K562 (cell line): ENCODE measurements around the gene TIMP1. TPM values are rescaled to one million over a fixed set of nuclear protein-coding genes. Genes with fewer than 3 reads are reported as not detected.

ENCODE experiments used
- GATA2 ChIP-seq: sonication (generic); formaldehyde crosslinking; IDR thresholded peaks from 2 replicates; pipeline ENCODE4 v1.4.0; 2020; ENCODE audit warnings: mild to moderate bottlenecking, missing genetic modification reagents
- HEY1 ChIP-seq: fragments of 250-450 bp; sonication (Bioruptor Pico); IDR thresholded peaks from 2 replicates; pipeline ENCODE4 v1.5.0; 2020; ENCODE audit warnings: mild to moderate bottlenecking, moderate library complexity, borderline replicate concordance
- ILK ChIP-seq: fragments of 450-650 bp; IDR thresholded peaks from 2 replicates; pipeline ENCODE4 v1.6.1; 2016; ENCODE audit warnings: missing genetic modification characterization, low read depth, mild to moderate bottlenecking, missing compliant biosample characterization, moderate library complexity, borderline replicate concordance
- JUNB ChIP-seq: fragments of 450-650 bp; formaldehyde crosslinking; conservative IDR thresholded peaks from 2 replicates; pipeline ENCODE4 v1.4.0; 2020; ENCODE audit warnings: mild to moderate bottlenecking
- NFATC3 ChIP-seq: fragments of 450-650 bp; IDR thresholded peaks from 2 replicates; pipeline ENCODE4 v1.6.1; 2017; ENCODE audit warnings: mild to moderate bottlenecking
- PML ChIP-seq: IDR thresholded peaks from 2 replicates; pipeline ENCODE4 v1.6.1; 2012; ENCODE audit warnings: low read length, inconsistent platforms
- POLR2H ChIP-seq: IDR thresholded peaks from 2 replicates; pipeline ENCODE4 v1.6.1; 2016; ENCODE audit warnings: missing genetic modification characterization, low read depth, mild to moderate bottlenecking, control low read depth, missing compliant biosample characterization, moderate library complexity
- POU5F1 ChIP-seq: fragments of 150-350 bp; IDR thresholded peaks from 2 replicates; pipeline ENCODE4 v1.6.1; 2014; ENCODE audit warnings: borderline replicate concordance, low read length, low read depth, mild to moderate bottlenecking; ENCODE audit not compliant: partially characterized antibody
- RAD51 ChIP-seq: fragments of 450-650 bp; IDR thresholded peaks from 2 replicates; pipeline ENCODE4 v1.7.1; 2016; ENCODE audit warnings: low read depth, mild to moderate bottlenecking, borderline replicate concordance
- RHOXF2B ChIP-seq: fragments of 250-450 bp; sonication (Bioruptor Pico); conservative IDR thresholded peaks from 2 replicates; pipeline ENCODE4 v1.5.1; 2021
- SIX5 ChIP-seq, 2 experiments: IDR thresholded peaks; 2 replicates each; pipeline ENCODE4 v1.6.1; 2011; ENCODE audit warnings: low read length in 2 of 2, borderline replicate concordance in 1 of 2, low read depth in 1 of 2, mild to moderate bottlenecking in 1 of 2, moderate library complexity in 1 of 2; ENCODE audit not compliant: insufficient read depth in 1 of 2
- SMARCC2 ChIP-seq: fragments of 450-650 bp; IDR thresholded peaks from 2 replicates; pipeline ENCODE4 v1.6.1; 2017; ENCODE audit warnings: antibody characterized with exemption, moderate library complexity, mild to moderate bottlenecking, low read depth
- SRSF7 ChIP-seq: fragments of 200-400 bp; formaldehyde crosslinking; optimal IDR thresholded peaks from 2 replicates; pipeline ENCODE3; 2017; ENCODE audit warnings: mild to moderate bottlenecking, low read depth, low read length
- TBP ChIP-seq: optimal IDR thresholded peaks from 2 replicates; pipeline ENCODE3; 2011; ENCODE audit warnings: low read depth, low read length, improper control_type of control experiment
- YBX1 ChIP-seq: fragments of 450-650 bp; IDR thresholded peaks from 2 replicates; pipeline ENCODE4 v1.7.1; 2016; ENCODE audit warnings: mild to moderate bottlenecking
- ZNF175 ChIP-seq: fragments of 200-800 bp; sonication (Bioruptor generic); IDR thresholded peaks from 2 replicates; pipeline ENCODE4 v1.6.1; 2016; ENCODE audit warnings: low read depth, mild to moderate bottlenecking, missing genetic modification characterization, missing compliant biosample characterization
- ZNF830 ChIP-seq: fragments of 250-450 bp; sonication (Bioruptor Pico); IDR thresholded peaks from 2 replicates; pipeline ENCODE4 v1.5.0; 2021; ENCODE audit warnings: mild to moderate bottlenecking
- polyA plus RNA-seq, 8 experiments: library from polyadenylated mRNA; depleted of rRNA in 4 of 8; stranded (reverse) in 5 of 8; unstranded in 3 of 8; fragments of >200 nt; fragmentation: Nextera tagmentation in 2 of 8; fragmentation: Illumina TruSeq in 1 of 8; extraction: Ambion mirVana in 2 of 8; extraction: Trizol in 1 of 8; gene quantifications; 2 replicates each; pipeline versions ENCODE4 v1.2.1 to v1.2.3, GENCODE V29; 2011 to 2014; ENCODE audit warnings: inconsistent platforms in 1 of 8, missing spikeins in 1 of 8
- total RNA-seq, 7 experiments: library from RNA; depleted of rRNA in 6 of 7; stranded (reverse); fragments of >200 nt in 6 of 7; fragmentation: Illumina TruSeq in 2 of 7; extraction: Trizol in 2 of 7; gene quantifications; 2 replicates each; pipeline versions ENCODE4 v1.2.1 to v1.2.3, GENCODE V29; 2011 to 2021; ENCODE audit warnings: low replicate concordance in 1 of 7
- TF ChIP-seq, protein P1 (sequence below): sonication (generic); formaldehyde crosslinking; IDR thresholded peaks from 2 replicates; pipeline ENCODE4 v1.8.0; 2023; ENCODE audit warnings: mild to moderate bottlenecking, missing genetic modification reagents
- TF ChIP-seq, protein P2 (sequence below): IDR thresholded peaks from 2 replicates; pipeline ENCODE4 v1.6.1; 2011; ENCODE audit not compliant: insufficient read length; ENCODE audit errors: extremely low read depth
- TF ChIP-seq, protein P3 (sequence below): fragments of 250-450 bp; sonication (Bioruptor Pico); IDR thresholded peaks from 2 replicates; pipeline ENCODE4 v1.4.0; 2020; ENCODE audit warnings: mild to moderate bottlenecking, moderate library complexity

Gene TIMP1
- total and polyA plus RNA-seq, 9 of the 15 experiments (the other 6 are each of a cell fraction or from before 2014, with no cell fraction given) = 115 to 699 (median 273) TPM

DNA sequence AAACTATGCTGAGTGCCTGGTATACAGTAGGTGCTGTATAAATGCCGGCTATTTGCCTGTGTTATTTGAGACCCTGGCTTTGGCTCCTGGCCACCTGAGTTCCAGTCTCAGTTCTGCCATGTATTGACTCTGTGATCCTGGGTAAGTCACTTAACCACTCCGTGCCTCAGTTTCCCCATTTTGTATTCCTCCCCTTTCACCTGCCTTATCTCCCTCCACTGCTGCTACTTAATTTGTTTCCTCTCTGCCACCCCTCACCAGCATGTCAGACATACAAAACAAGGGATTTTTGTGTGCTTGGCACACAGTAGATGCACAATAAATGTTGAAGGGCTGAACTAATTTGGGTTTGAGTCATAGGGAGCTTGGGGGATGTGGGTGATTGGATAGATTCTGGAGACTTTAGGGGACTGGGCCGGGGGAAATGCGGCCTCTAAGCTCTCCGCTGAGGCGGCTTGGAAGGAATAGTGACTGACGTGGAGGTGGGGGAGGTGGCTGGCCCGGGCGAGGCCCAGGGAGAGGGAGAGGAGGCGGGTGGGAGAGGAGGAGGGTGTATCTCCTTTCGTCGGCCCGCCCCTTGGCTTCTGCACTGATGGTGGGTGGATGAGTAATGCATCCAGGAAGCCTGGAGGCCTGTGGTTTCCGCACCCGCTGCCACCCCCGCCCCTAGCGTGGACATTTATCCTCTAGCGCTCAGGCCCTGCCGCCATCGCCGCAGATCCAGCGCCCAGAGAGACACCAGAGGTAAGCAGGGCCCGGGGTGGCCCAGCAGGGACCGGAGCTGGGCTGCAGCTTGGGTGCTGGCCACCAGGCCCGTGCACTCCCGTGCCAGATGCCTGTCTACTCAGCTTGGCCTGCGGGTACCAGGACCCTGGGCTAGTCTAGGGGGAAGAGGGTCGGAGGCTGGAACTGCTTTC is at the start of gene TIMP1 (continued):
- TF ChIP-seq SIX5 (IDR thresholded peaks at IDR 0.05; ENCODE audit: borderline replicate concordance in 1 of 2, insufficient read depth in 1 of 2, low read depth in 1 of 2, low read length in 2 of 2) (no peak), GATA2 (CRISPR knock-in tag) (no peak), HEY1 (no peak), YBX1 (no peak), ZNF830 (CRISPR knock-in tag) (no peak), RHOXF2B (no peak), RAD51 (no peak), ILK (tag) (no peak), JUNB (CRISPR knock-in tag) (no peak), NFATC3 (no peak), POLR2H (tag) (peak; percentile 69), POU5F1 (no peak), SMARCC2 (no peak), PML (0 out of 2 replicates have a peak, but pooled peaks have one; percentile 15), TBP (peak; percentile 75), ZNF175 (0 out of 2 replicates have a peak, but pooled peaks have one; percentile 48), SRSF7 (no peak)
- TF ChIP-seq, protein P1, sequence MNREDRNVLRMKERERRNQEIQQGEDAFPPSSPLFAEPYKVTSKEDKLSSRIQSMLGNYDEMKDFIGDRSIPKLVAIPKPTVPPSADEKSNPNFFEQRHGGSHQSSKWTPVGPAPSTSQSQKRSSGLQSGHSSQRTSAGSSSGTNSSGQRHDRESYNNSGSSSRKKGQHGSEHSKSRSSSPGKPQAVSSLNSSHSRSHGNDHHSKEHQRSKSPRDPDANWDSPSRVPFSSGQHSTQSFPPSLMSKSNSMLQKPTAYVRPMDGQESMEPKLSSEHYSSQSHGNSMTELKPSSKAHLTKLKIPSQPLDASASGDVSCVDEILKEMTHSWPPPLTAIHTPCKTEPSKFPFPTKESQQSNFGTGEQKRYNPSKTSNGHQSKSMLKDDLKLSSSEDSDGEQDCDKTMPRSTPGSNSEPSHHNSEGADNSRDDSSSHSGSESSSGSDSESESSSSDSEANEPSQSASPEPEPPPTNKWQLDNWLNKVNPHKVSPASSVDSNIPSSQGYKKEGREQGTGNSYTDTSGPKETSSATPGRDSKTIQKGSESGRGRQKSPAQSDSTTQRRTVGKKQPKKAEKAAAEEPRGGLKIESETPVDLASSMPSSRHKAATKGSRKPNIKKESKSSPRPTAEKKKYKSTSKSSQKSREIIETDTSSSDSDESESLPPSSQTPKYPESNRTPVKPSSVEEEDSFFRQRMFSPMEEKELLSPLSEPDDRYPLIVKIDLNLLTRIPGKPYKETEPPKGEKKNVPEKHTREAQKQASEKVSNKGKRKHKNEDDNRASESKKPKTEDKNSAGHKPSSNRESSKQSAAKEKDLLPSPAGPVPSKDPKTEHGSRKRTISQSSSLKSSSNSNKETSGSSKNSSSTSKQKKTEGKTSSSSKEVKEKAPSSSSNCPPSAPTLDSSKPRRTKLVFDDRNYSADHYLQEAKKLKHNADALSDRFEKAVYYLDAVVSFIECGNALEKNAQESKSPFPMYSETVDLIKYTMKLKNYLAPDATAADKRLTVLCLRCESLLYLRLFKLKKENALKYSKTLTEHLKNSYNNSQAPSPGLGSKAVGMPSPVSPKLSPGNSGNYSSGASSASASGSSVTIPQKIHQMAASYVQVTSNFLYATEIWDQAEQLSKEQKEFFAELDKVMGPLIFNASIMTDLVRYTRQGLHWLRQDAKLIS (CRISPR knock-in tag) = no peak
- TF ChIP-seq, protein P2, sequence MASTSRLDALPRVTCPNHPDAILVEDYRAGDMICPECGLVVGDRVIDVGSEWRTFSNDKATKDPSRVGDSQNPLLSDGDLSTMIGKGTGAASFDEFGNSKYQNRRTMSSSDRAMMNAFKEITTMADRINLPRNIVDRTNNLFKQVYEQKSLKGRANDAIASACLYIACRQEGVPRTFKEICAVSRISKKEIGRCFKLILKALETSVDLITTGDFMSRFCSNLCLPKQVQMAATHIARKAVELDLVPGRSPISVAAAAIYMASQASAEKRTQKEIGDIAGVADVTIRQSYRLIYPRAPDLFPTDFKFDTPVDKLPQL = no peak
- TF ChIP-seq, protein P3, sequence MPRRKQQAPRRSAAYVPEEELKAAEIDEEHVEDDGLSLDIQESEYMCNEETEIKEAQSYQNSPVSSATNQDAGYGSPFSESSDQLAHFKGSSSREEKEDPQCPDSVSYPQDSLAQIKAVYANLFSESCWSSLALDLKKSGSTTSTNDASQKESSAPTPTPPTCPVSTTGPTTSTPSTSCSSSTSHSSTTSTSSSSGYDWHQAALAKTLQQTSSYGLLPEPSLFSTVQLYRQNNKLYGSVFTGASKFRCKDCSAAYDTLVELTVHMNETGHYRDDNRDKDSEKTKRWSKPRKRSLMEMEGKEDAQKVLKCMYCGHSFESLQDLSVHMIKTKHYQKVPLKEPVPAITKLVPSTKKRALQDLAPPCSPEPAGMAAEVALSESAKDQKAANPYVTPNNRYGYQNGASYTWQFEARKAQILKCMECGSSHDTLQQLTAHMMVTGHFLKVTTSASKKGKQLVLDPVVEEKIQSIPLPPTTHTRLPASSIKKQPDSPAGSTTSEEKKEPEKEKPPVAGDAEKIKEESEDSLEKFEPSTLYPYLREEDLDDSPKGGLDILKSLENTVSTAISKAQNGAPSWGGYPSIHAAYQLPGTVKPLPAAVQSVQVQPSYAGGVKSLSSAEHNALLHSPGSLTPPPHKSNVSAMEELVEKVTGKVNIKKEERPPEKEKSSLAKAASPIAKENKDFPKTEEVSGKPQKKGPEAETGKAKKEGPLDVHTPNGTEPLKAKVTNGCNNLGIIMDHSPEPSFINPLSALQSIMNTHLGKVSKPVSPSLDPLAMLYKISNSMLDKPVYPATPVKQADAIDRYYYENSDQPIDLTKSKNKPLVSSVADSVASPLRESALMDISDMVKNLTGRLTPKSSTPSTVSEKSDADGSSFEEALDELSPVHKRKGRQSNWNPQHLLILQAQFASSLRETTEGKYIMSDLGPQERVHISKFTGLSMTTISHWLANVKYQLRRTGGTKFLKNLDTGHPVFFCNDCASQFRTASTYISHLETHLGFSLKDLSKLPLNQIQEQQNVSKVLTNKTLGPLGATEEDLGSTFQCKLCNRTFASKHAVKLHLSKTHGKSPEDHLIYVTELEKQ (CRISPR knock-in tag) = no peak
